HUDEP-2 (cell line): ENCODE data around the gene BNIP3.
"Not testable (repeated sequence)": the region's sequence is repeated elsewhere in the genome, so short reads cannot be mapped to it uniquely, and the experiment has no call there.

Source experiments
- DNase-seq, 76 experiments: peaks; one replicate each; lab custom pipeline; 2025; ENCODE audit not compliant: unreplicated experiment in 76 of 76; lab: John Stamatoyannopoulos, UW

Gene BNIP3

GRCh38 chr10:132003282-132003924 is 21.7 kb upstream of the BNIP3 start:
- no peak for DNase-seq

- no peak for DNase-seq
Observed at GRCh38 chr10:132002004-132002403, 20.3 kb upstream of the BNIP3 start.

GRCh38 chr10:132001238-132001972 is 19.7 kb upstream of the BNIP3 start:
- DNase-seq = no peak

- no peak for DNase-seq
Observed at GRCh38 chr10:131998845-131999681, 17.3 kb upstream of the BNIP3 start.

- DNase-seq = no peak
Observed at GRCh38 chr10:131998050-131998844, 16.5 kb upstream of the BNIP3 start.

- no peak for DNase-seq
Observed at GRCh38 chr10:131997366-131998049, 15.8 kb upstream of the BNIP3 start.

- DNase-seq = no peak
Observed at GRCh38 chr10:131996466-131997365, 15.0 kb upstream of the BNIP3 start.

- DNase-seq = no peak
Observed at GRCh38 chr10:131994435-131994834, 12.7 kb upstream of the BNIP3 start.

- no peak for DNase-seq
Observed at GRCh38 chr10:131993275-131993674, 11.6 kb upstream of the BNIP3 start.

- no peak for DNase-seq
Observed at GRCh38 chr10:131991726-131992125, 10.0 kb upstream of the BNIP3 start.

- DNase-seq = not testable (repeated sequence)
Observed at GRCh38 chr10:131987786-131988185, 6.1 kb upstream of the BNIP3 start.

- DNase-seq = not testable (repeated sequence)
Observed at GRCh38 chr10:131987301-131987700, 5.6 kb upstream of the BNIP3 start.

- not testable (repeated sequence) for DNase-seq
Observed at GRCh38 chr10:131986851-131987250, 5.1 kb upstream of the BNIP3 start.

GRCh38 chr10:131983780-131984179 is 2.1 kb upstream of the BNIP3 start:
- DNase-seq = no peak

- DNase-seq = no peak
Observed at GRCh38 chr10:131982796-131983195, 1.1 kb upstream of the BNIP3 start.

- peak in 1 of 76 experiments; percentile 58 for DNase-seq
Observed at GRCh38 chr10:131982185-131982756, 548 bp upstream of the BNIP3 start.

GRCh38 chr10:131980761-131981428 is 828 bp downstream of the BNIP3 start:
- peak in 2 of 76 experiments; percentile 5 for DNase-seq

- no peak for DNase-seq
Observed at GRCh38 chr10:131980321-131980720, 1.4 kb downstream of the BNIP3 start.
